ENCODE measurements around the gene RHOBTB3. TPM values are rescaled to one million over a fixed set of nuclear protein-coding genes. Genes with fewer than 3 reads are reported as not detected.

The RHOBTB3 gene
- total RNA-seq, 1 experiment from 2014 or later = 85.6 TPM

DNA sequence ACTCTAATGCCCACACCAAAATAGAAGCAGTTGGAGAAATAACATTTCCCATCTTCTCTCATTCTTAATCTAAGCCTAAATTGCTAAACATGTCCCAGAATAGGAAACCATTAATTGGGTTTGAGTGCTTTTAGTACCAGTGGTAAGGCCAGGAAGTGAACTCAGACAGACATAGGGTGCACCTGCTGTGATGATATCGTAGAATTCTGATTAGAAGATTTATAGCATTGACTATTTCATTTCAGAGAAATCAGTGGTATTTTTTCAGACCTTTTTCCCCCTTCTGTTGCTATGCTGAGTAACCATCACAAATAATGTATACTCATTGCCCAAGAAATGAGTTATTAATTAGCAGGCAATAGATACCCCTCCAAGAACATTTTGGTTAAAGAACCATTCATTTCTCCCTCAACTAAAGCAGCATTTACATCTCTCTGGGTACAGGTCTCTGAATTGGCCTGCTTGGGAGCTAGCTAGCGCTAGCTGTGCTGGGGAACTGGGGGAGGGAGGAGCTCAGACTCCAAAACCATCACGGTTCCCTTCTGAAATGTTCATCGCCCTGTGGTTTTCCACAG, 84.1 kb downstream of the RHOBTB3 start:
- TF ChIP-seq CTCF (IDR thresholded peaks at IDR 0.05; ENCODE audit: insufficient read depth in 1 of 2, low read depth in 1 of 2, low read length in 1 of 2, severe bottlenecking in 1 of 2, unreplicated experiment in 1 of 2) = no peak
- intact Hi-C loops (cut with micrococcal nuclease; ENCODE audit: unreplicated experiment) = no loop called here
- no peaks in the 10 kb centered on the region for H3K27me3 Mint-ChIP-seq (ENCODE audit: insufficient read depth, unreplicated experiment)
- peaks cover 28% of the 10 kb centered on the region for H3K4me1 ChIP-seq
- POLR2A ChIA-PET = interaction anchor here (0.6 kb wide), 1 partner anchor 44 kb away, joined by 3 read pairs; no protein-coding TSS in a partner anchor
- peaks cover 5% of the 10 kb centered on the region for H3K36me3 Mint-ChIP-seq (ENCODE audit: insufficient read depth, unreplicated experiment)
- H3K4me3 Mint-ChIP-seq (ENCODE audit: unreplicated experiment) = no peak overlapping the region
- DNase-seq = no peak
- CTCF ChIA-PET = no interaction called here
- no peak overlapping the region for H3K4me3 ChIP-seq (ENCODE audit: low read depth, low read length)
- no peak overlapping the region for H3K27ac Mint-ChIP-seq (ENCODE audit: unreplicated experiment)
- no TSS peak for BruUV-seq (replicated peaks)
- H3K36me3 ChIP-seq (ENCODE audit: control insufficient read depth, insufficient read depth, low read length) = no peaks in the 10 kb centered on the region; the same call in 1 of the 2 replicates
- no peaks in the 10 kb centered on the region for H3K9me3 Mint-ChIP-seq (ENCODE audit: unreplicated experiment)
- no peaks in the 10 kb centered on the region for H3K9me3 ChIP-seq
- peaks cover 23% of the 10 kb centered on the region for H3K4me1 Mint-ChIP-seq (ENCODE audit: low read depth, unreplicated experiment)
- no peaks in the 10 kb centered on the region for H3K27me3 ChIP-seq (replicated peaks; ENCODE audit: control insufficient read depth, insufficient read depth, low read length)

- no TSS peak for BruUV-seq (replicated peaks)
- Histone ChIP-seq H3K4me1 (peaks cover 22% of the 10 kb centered on the region), H3K36me3 (ENCODE audit: control insufficient read depth, insufficient read depth, low read length) (no peaks in the 10 kb centered on the region; the same call in 1 of the 2 replicates), H3K4me3 (ENCODE audit: low read depth, low read length) (no peak overlapping the region), H3K27me3 (replicated peaks; ENCODE audit: control insufficient read depth, insufficient read depth, low read length) (no peaks in the 10 kb centered on the region), H3K9me3 (no peaks in the 10 kb centered on the region)
- H3K36me3 Mint-ChIP-seq (ENCODE audit: insufficient read depth, unreplicated experiment) = peaks cover 5% of the 10 kb centered on the region
- no peak overlapping the region for H3K4me3 Mint-ChIP-seq (ENCODE audit: unreplicated experiment)
- no peak for TF ChIP-seq CTCF (IDR thresholded peaks at IDR 0.05; ENCODE audit: insufficient read depth in 1 of 2, low read depth in 1 of 2, low read length in 1 of 2, severe bottlenecking in 1 of 2, unreplicated experiment in 1 of 2)
- ChIA-PET CTCF (no interaction called here), POLR2A (no interaction called here)
- intact Hi-C loops (cut with micrococcal nuclease; ENCODE audit: unreplicated experiment) = no loop called here
- no peaks in the 10 kb centered on the region for H3K27me3 Mint-ChIP-seq (ENCODE audit: insufficient read depth, unreplicated experiment)
- H3K4me1 Mint-ChIP-seq (ENCODE audit: low read depth, unreplicated experiment) = peaks cover 13% of the 10 kb centered on the region
- no peaks in the 10 kb centered on the region for H3K9me3 Mint-ChIP-seq (ENCODE audit: unreplicated experiment)
- no peak overlapping the region for H3K27ac Mint-ChIP-seq (ENCODE audit: unreplicated experiment)
- no peak for DNase-seq
Measured at GRCh38 chr5:95816341-95816740, 85.2 kb downstream of the RHOBTB3 start.

DNA sequence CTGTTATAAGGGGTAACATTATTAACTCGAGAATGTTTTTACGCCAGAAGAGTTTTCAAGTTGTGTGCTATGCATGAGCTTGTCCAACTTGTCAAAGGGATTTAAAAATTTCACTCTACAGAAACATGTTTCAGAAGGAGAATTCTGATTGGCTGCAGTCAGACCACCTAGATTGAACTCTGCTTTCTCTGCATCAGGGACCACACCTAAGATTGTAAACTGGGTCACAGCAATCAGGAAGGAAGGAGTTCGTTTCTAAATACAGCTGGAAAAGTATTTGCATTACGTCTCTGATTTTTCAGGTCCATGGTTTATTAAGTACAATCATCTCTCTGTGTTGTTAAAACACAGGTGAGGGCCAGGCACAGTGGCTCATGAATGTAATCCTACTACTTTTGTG, 85.6 kb downstream of the RHOBTB3 start:
- H3K9me3 Mint-ChIP-seq (ENCODE audit: unreplicated experiment) = no peaks in the 10 kb centered on the region
- no peak for DNase-seq
- Histone ChIP-seq H3K9me3 (no peaks in the 10 kb centered on the region), H3K4me1 (peaks cover 22% of the 10 kb centered on the region), H3K4me3 (ENCODE audit: low read depth, low read length) (no peak overlapping the region), H3K27me3 (replicated peaks; ENCODE audit: control insufficient read depth, insufficient read depth, low read length) (no peaks in the 10 kb centered on the region), H3K36me3 (ENCODE audit: control insufficient read depth, insufficient read depth, low read length) (no peaks in the 10 kb centered on the region; the same call in 1 of the 2 replicates)
- BruUV-seq (replicated peaks) = no TSS peak
- no peak for TF ChIP-seq CTCF (IDR thresholded peaks at IDR 0.05; ENCODE audit: insufficient read depth in 1 of 2, low read depth in 1 of 2, low read length in 1 of 2, severe bottlenecking in 1 of 2, unreplicated experiment in 1 of 2)
- H3K27ac Mint-ChIP-seq (ENCODE audit: unreplicated experiment) = no peak overlapping the region
- intact Hi-C loops (cut with micrococcal nuclease; ENCODE audit: unreplicated experiment) = no loop called here
- H3K27me3 Mint-ChIP-seq (ENCODE audit: insufficient read depth, unreplicated experiment) = no peaks in the 10 kb centered on the region
- peaks cover 8% of the 10 kb centered on the region for H3K4me1 Mint-ChIP-seq (ENCODE audit: low read depth, unreplicated experiment)
- H3K4me3 Mint-ChIP-seq (ENCODE audit: unreplicated experiment) = no peak overlapping the region
- ChIA-PET CTCF (no interaction called here), POLR2A (no interaction called here)
- H3K36me3 Mint-ChIP-seq (ENCODE audit: insufficient read depth, unreplicated experiment) = peaks cover 2% of the 10 kb centered on the region
